IMR-90 (cell line): ENCODE measurements around the gene CCDC102B. TPM values are rescaled to one million over a fixed set of nuclear protein-coding genes. Genes with fewer than 3 reads are reported as not detected.

Experiments used
- ATAC-seq: fragments of 200-7000 bp; cut with Tn5 transposase; 2 replicates; pipeline ENCODE4 v1.9.1; 2020; ENCODE audit warnings: low read depth, mild to moderate bottlenecking, moderate library complexity
- BruUV-seq: library from RNA; stranded (reverse); fragments of 400-500 nt; replicated peaks from 2 replicates; lab custom pipeline; 2021; lab: Mats Ljungman, UMichigan
- CTCF ChIA-PET: fragments of 300-600 bp; formaldehyde crosslinking; extraction: SDS; loops from one replicate; lab custom pipeline; 2021; ENCODE audit warnings: antibody characterized with exemption; lab: Yijun Ruan, JAX
- POLR2A ChIA-PET: fragments of 300-600 bp; sonication (Branson Sonifier 250); formaldehyde crosslinking; loops from one replicate; lab custom pipeline; 2022; ENCODE audit warnings: antibody characterized with exemption; ENCODE audit not compliant: unreplicated experiment; lab: Charles Lee
- DNase-seq: peaks from one replicate; pipeline ENCODE4 v3.0.0; 2013
- H2AFZ ChIP-seq: replicated peaks from 2 replicates; pipeline ENCODE3; 2013; ENCODE audit warnings: low read length, mild to moderate bottlenecking; ENCODE audit not compliant: poor library complexity
- H2AK5ac ChIP-seq: 2 replicates; pipeline ENCODE4 v1.6.1; 2013; ENCODE audit warnings: low read depth, low read length, inconsistent platforms
- H2AK9ac ChIP-seq: replicated peaks from 2 replicates; pipeline ENCODE3; 2013; ENCODE audit warnings: mild to moderate bottlenecking, low read depth, low read length, moderate library complexity; ENCODE audit not compliant: poor library complexity
- H2BK120ac ChIP-seq: 2 replicates; pipeline ENCODE4 v1.6.1; 2013; ENCODE audit warnings: low read depth, low read length, inconsistent platforms
- H2BK15ac ChIP-seq: 3 replicates; pipeline ENCODE4 v1.6.1; 2013; ENCODE audit warnings: low read depth, low read length, inconsistent platforms
- H2BK20ac ChIP-seq: 2 replicates; pipeline ENCODE4 v1.6.1; 2013; ENCODE audit warnings: low read depth, mild to moderate bottlenecking, inconsistent platforms, low read length, moderate library complexity
- H2BK5ac ChIP-seq: 2 replicates; pipeline ENCODE4 v1.6.1; 2013; ENCODE audit warnings: mild to moderate bottlenecking, low read depth, low read length, inconsistent platforms; ENCODE audit not compliant: poor library complexity, severe bottlenecking
- H3K14ac ChIP-seq: replicated peaks from 2 replicates; pipeline ENCODE4 v1.6.1; 2013; ENCODE audit warnings: low read depth, low read length, inconsistent platforms
- H3K18ac ChIP-seq: 2 replicates; pipeline ENCODE4 v1.6.1; 2013; ENCODE audit warnings: low read depth, low read length, control low read depth
- H3K23ac ChIP-seq: 2 replicates; pipeline ENCODE4 v1.6.1; 2013; ENCODE audit warnings: low read depth, low read length, inconsistent platforms
- H3K27ac ChIP-seq: 2 replicates; pipeline ENCODE4 v1.5.1; 2013; ENCODE audit warnings: mild to moderate bottlenecking, control low read depth, low read length; ENCODE audit not compliant: insufficient read depth
- H3K27me3 ChIP-seq: 2 replicates; pipeline ENCODE4 v1.6.1; 2013; ENCODE audit warnings: low read length; ENCODE audit not compliant: control insufficient read depth, insufficient read depth
- H3K36me3 ChIP-seq: 2 replicates; pipeline ENCODE4 v1.6.1; 2013; ENCODE audit warnings: low read length, mixed read lengths; ENCODE audit not compliant: control insufficient read depth, insufficient read depth
- H3K4ac ChIP-seq: 2 replicates; pipeline ENCODE4 v1.6.1; 2013; ENCODE audit warnings: low read depth, low read length, inconsistent platforms
- H3K4me1 ChIP-seq: 2 replicates; pipeline ENCODE4 v1.6.1; 2013; ENCODE audit warnings: low read length, mixed read lengths; ENCODE audit not compliant: control insufficient read depth, insufficient read depth
- H3K4me2 ChIP-seq: 2 replicates; pipeline ENCODE4 v1.6.1; 2013; ENCODE audit warnings: low read depth, mild to moderate bottlenecking, control low read depth, low read length, moderate library complexity
- H3K4me3 ChIP-seq: 2 replicates; pipeline ENCODE4 v1.5.1; 2013; ENCODE audit warnings: low read depth, mild to moderate bottlenecking, control low read depth, low read length, moderate library complexity; ENCODE audit not compliant: insufficient read depth
- H3K56ac ChIP-seq: 2 replicates; pipeline ENCODE4 v1.6.1; 2013; ENCODE audit warnings: low read length, inconsistent platforms; ENCODE audit not compliant: insufficient read depth; ENCODE audit errors: extremely low read depth
- H3K79me1 ChIP-seq, 2 experiments: 2 replicates each; pipeline ENCODE4 v1.6.1; 2013; ENCODE audit warnings: low read length in 2 of 2, inconsistent platforms in 1 of 2, low read depth in 1 of 2
- H3K9ac ChIP-seq: 2 replicates; pipeline ENCODE4 v1.6.1; 2013; ENCODE audit warnings: low read depth, low read length, control low read depth
- H3K9me1 ChIP-seq: 2 replicates; pipeline ENCODE4 v1.6.1; 2013; ENCODE audit warnings: low read length, inconsistent platforms; ENCODE audit not compliant: insufficient read depth
- H3K9me3 ChIP-seq: 2 replicates; pipeline ENCODE4 v1.6.1; 2013; ENCODE audit warnings: low read length; ENCODE audit not compliant: control insufficient read depth, insufficient read depth
- H4K20me1 ChIP-seq: 2 replicates; pipeline ENCODE4 v1.6.1; 2013; ENCODE audit warnings: low read length, inconsistent platforms; ENCODE audit not compliant: insufficient read depth
- H4K5ac ChIP-seq: 2 replicates; pipeline ENCODE4 v1.6.1; 2013; ENCODE audit warnings: mild to moderate bottlenecking, low read depth, low read length, control low read depth
- H4K8ac ChIP-seq, 2 experiments: 2 replicates each; pipeline ENCODE4 v1.6.1; 2013; ENCODE audit warnings: low read depth in 2 of 2, low read length in 2 of 2, control low read depth in 1 of 2, inconsistent platforms in 1 of 2
- H4K91ac ChIP-seq: 2 replicates; pipeline ENCODE4 v1.6.1; 2013; ENCODE audit warnings: low read depth, low read length, inconsistent platforms; ENCODE audit not compliant: insufficient read depth
- CEBPB ChIP-seq: IDR thresholded peaks from 2 replicates; pipeline ENCODE4 v1.6.1; 2012; ENCODE audit warnings: low read depth, low read length, improper control_type of control experiment
- CHD1 ChIP-seq: IDR thresholded peaks from 2 replicates; pipeline ENCODE4 v1.6.1; 2012; ENCODE audit warnings: low read depth, low read length, improper control_type of control experiment
- MAFK ChIP-seq: IDR thresholded peaks from 2 replicates; pipeline ENCODE4 v1.6.1; 2012; ENCODE audit warnings: low read depth, low read length, improper control_type of control experiment
- MAZ ChIP-seq: IDR thresholded peaks from 2 replicates; pipeline ENCODE4 v1.6.1; 2012; ENCODE audit warnings: low read depth, mild to moderate bottlenecking, low read length, improper control_type of control experiment, moderate library complexity, borderline replicate concordance
- MXI1 ChIP-seq: IDR thresholded peaks from 2 replicates; pipeline ENCODE4 v1.6.1; 2012; ENCODE audit warnings: low read depth, mild to moderate bottlenecking, low read length, moderate library complexity, borderline replicate concordance
- NFE2L2 ChIP-seq: fragments of 150-350 bp; IDR thresholded peaks from 2 replicates; pipeline ENCODE4 v1.6.1; 2016; ENCODE audit warnings: low read depth, mild to moderate bottlenecking, low read length
- POLR2A ChIP-seq: IDR thresholded peaks from 2 replicates; pipeline ENCODE4 v1.6.1; 2012; ENCODE audit warnings: mild to moderate bottlenecking, low read depth, low read length
- RAD21 ChIP-seq: IDR thresholded peaks from 2 replicates; pipeline ENCODE4 v1.6.1; 2012; ENCODE audit warnings: low read length, improper control_type of control experiment
- RCOR1 ChIP-seq: IDR thresholded peaks from 2 replicates; pipeline ENCODE4 v1.6.1; 2012; ENCODE audit warnings: mild to moderate bottlenecking, low read length, improper control_type of control experiment; ENCODE audit not compliant: insufficient replicate concordance
- SMC3 ChIP-seq: fragments of 150-350 bp; IDR thresholded peaks from 2 replicates; pipeline ENCODE4 v1.6.1; 2016; ENCODE audit warnings: low read depth, mild to moderate bottlenecking, antibody characterized with exemption, low read length, moderate library complexity
- dilution Hi-C: fragments of 300-500 bp; cut with HindIII; formaldehyde crosslinking; loops from one replicate; pipeline ENCODE4 v1.14.3; 2018; ENCODE audit warnings: low sequenced_read_pairs; ENCODE audit not compliant: unreplicated experiment
- in situ Hi-C: fragments of 300-500 bp; cut with MboI; formaldehyde crosslinking; loops from 3 replicates; pipeline ENCODE4 v1.14.3; 2019; ENCODE audit warnings: low sequenced_read_pairs, inconsistent platforms, mixed read lengths
- intact Hi-C: fragments of 100-400 bp; cut with micrococcal nuclease; formaldehyde crosslinking; loops from 2 replicates; pipeline ENCODE4 v1.10.0; 2022
- polyA plus RNA-seq, 3 experiments: library from polyadenylated mRNA; depleted of rRNA; stranded (reverse); fragments of >200 nt; gene quantifications; 2 replicates each; pipeline ENCODE4 v1.2.3, GENCODE V29; 2012; ENCODE audit warnings: low replicate concordance in 1 of 3
- total RNA-seq: library from RNA; depleted of rRNA; stranded (reverse); fragments of >200 nt; gene quantifications from 2 replicates; pipeline ENCODE4 v1.2.3, GENCODE V29; 2012
- TF ChIP-seq, protein P1 (sequence below): fragments of 150-350 bp; IDR thresholded peaks from 2 replicates; pipeline ENCODE4 v1.6.1; 2016; ENCODE audit warnings: low read depth, mild to moderate bottlenecking, low read length, moderate library complexity, borderline replicate concordance
- TF ChIP-seq, protein P2 (sequence below): fragments of 150-350 bp; IDR thresholded peaks from 2 replicates; pipeline ENCODE4 v1.6.1; 2017; ENCODE audit warnings: mild to moderate bottlenecking, antibody characterized with exemption, low read length, low read depth

CCDC102B gene
- total and polyA plus RNA-seq, 2 of the 4 experiments (the other 2 are of a cell fraction): 0.54 to 1.4 TPM

DNA sequence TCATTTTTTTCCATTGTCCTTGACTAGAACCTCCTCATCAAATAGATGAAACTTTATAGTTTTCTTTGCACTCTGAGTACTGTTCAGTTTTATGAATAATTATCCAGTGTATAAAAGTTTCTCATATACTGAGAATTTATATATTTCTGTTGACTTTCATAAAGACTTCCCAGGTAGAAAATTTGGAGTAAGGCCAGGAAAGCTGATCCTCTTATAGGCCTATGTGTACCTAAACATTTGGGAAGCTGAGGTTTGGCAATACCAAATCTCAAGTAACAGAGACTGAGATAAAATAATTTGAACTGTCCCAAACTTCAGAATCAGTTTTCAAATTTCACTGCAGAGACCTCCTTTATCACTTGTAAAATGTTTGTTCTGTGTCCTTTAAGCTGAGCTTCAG, 43.4 kb downstream of the CCDC102B start:
- Histone ChIP-seq H2BK120ac (peak overlapping the region; percentile 95), H4K91ac (peak overlapping the region; percentile 90; the same call in 1 of the 2 replicates), H3K27ac (peak overlapping the region; percentile 99), H3K18ac (peak overlapping the region; percentile 84), H3K9me3 (no peaks in the 10 kb centered on the region), H2BK5ac (peak overlapping the region; percentile 91), H3K36me3 (no peaks in the 10 kb centered on the region), H2AFZ (no peak overlapping the region), H2BK20ac (peak overlapping the region; percentile 92), H3K4me2 (peak overlapping the region; percentile 77; the same call in 1 of the 2 replicates), H3K27me3 (no peaks in the 10 kb centered on the region), H2AK9ac (no peak overlapping the region), H3K79me1 (0 out of 4 replicates have a peak, but pooled peaks cover 0 to 3% of the 10 kb centered on the region in 2 experiments), H3K4me3 (no peak overlapping the region), H3K4ac (peak overlapping the region; percentile 92), H2BK15ac (peak overlapping the region; percentile 89; the same call in 1 of the 3 replicates), H2AK5ac (0 out of 2 replicates have a peak overlapping the region, but pooled peaks have one; percentile 82), H3K56ac (peak overlapping the region; percentile 86), H3K23ac (peak overlapping the region; percentile 73; the same call in 1 of the 2 replicates), H4K5ac (peak overlapping the region; percentile 94), H3K14ac (peak overlapping the region; percentile 70), H3K9ac (no peak overlapping the region), H4K20me1 (no peaks in the 10 kb centered on the region), H4K8ac (peak overlapping the region; percentile 77 to 90; a peak in 3 of 4 replicates), H3K9me1 (peaks cover 10% of the 10 kb centered on the region), H3K4me1 (peaks cover 9% of the 10 kb centered on the region)
- POLR2A ChIA-PET: no interaction called here
- dilution Hi-C loops: no loop called here
- no peak for DNase-seq
- TF ChIP-seq, protein P1, sequence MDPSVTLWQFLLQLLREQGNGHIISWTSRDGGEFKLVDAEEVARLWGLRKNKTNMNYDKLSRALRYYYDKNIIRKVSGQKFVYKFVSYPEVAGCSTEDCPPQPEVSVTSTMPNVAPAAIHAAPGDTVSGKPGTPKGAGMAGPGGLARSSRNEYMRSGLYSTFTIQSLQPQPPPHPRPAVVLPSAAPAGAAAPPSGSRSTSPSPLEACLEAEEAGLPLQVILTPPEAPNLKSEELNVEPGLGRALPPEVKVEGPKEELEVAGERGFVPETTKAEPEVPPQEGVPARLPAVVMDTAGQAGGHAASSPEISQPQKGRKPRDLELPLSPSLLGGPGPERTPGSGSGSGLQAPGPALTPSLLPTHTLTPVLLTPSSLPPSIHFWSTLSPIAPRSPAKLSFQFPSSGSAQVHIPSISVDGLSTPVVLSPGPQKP: no peak
- no peak for TF ChIP-seq POLR2A
- TF ChIP-seq RCOR1: no peak
- TF ChIP-seq CHD1: no peak
- TF ChIP-seq RAD21: no peak
- no peak for TF ChIP-seq MXI1
- no peak for TF ChIP-seq NFE2L2
- TF ChIP-seq MAZ: no peak
- TF ChIP-seq MAFK: no peak
- TF ChIP-seq, protein P2, sequence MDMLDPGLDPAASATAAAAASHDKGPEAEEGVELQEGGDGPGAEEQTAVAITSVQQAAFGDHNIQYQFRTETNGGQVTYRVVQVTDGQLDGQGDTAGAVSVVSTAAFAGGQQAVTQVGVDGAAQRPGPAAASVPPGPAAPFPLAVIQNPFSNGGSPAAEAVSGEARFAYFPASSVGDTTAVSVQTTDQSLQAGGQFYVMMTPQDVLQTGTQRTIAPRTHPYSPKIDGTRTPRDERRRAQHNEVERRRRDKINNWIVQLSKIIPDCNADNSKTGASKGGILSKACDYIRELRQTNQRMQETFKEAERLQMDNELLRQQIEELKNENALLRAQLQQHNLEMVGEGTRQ: no peak
- no peak for TF ChIP-seq SMC3
- TF ChIP-seq CEBPB: no peak
- BruUV-seq: no TSS peak
- peak; percentile 48 for ATAC-seq
- intact Hi-C loops: loop anchor here (5.0 to 10.0 kb wide), 4 partner anchors 104 to 944 kb away; no protein-coding TSS in a partner anchor
- in situ Hi-C loops: loop anchor here (10.0 kb wide), 2 partner anchors 1254 to 1604 kb away; no protein-coding TSS in a partner anchor
- CTCF ChIA-PET: no interaction called here
